DND-41 (cell line): Measurements from ENCODE around the gene ASMT.

ENCODE experiments used
- CTCF ChIP-seq: IDR thresholded peaks from 2 replicates; pipeline ENCODE4 v1.5.1; 2012; ENCODE audit warnings: borderline replicate concordance, low read length, moderate library complexity, mild to moderate bottlenecking; ENCODE audit not compliant: poor library complexity, severe bottlenecking; ENCODE audit errors: extremely low read depth
- EZH2 ChIP-seq: IDR thresholded peaks from 3 replicates; pipeline ENCODE4 v1.6.1; 2012; ENCODE audit warnings: borderline replicate concordance, low read depth, mild to moderate bottlenecking, moderate library complexity, low read length, inconsistent platforms; ENCODE audit not compliant: severe bottlenecking

DNA sequence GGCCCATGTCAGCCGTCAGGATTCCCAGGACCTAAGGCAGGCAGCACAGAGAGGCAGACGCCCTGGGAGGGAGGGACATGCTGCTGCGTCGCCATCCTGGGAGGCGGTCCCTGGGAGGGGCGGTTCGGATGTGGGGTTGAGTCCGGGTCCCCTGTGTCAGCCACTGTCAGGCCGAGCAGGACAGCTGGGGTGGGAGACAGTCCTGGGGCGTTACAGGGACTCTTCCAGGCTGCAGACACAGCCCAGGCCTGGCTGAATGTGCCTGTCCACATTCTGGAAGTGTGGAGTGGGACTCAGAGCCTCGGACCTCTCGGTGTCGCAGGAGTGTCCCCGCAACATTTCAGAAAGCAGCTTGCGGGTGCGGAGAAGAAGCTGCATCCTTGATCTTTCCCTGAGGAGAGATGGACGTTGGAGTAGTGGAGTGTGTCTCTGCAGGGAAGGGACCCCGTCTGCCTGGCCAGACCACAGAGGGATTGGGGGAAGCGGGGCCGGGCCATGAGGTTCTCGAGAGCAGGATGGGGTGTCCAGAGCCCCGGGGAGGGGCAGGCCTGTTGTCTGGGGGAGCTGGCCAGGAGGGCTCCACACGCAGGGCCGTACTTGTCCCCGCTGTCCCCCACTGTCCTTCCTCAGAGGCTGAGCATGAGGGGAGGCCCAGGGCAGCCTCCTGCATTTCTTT lies 17.4 kb upstream of the ASMT start:
- TF ChIP-seq CTCF (no peak), EZH2 (no peak)
